NCI-H2171 (cell line): ENCODE results near the gene ASCC1.
"Not testable (repeated sequence)": the region's sequence is repeated elsewhere in the genome, so short reads cannot be mapped to it uniquely, and the experiment has no call there.

Experiments
- DNase-seq: peaks from one replicate; lab custom pipeline; 2025; lab: John Stamatoyannopoulos, UW

The ASCC1 gene

GRCh38 chr10:72219235-72219814 lies 3.2 kb upstream of the ASCC1 start:
- no peak for DNase-seq

DNA sequence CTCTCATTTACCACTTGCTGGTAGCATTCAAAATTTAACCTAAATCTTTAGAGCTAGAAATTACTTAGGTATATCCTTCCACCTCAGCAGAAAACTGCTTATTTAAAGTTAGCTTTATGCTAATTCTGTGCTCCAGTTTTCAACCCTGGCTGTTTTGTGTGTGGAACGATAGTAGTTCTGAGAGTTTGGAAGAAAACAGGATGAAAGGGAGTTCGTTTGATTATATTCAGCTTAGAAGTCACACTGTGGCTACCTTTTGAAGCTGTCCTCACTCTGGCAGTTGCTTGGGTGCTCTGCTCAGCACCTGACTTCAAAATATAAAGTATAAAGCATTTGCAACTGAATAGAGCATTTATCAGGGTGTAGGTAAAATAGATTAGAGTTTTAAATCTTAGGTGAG lies 2.6 kb upstream of the ASCC1 start:
- DNase-seq = no peak

GRCh38 chr10:72218325-72218724 lies 2.2 kb upstream of the ASCC1 start:
- no peak for DNase-seq

DNA sequence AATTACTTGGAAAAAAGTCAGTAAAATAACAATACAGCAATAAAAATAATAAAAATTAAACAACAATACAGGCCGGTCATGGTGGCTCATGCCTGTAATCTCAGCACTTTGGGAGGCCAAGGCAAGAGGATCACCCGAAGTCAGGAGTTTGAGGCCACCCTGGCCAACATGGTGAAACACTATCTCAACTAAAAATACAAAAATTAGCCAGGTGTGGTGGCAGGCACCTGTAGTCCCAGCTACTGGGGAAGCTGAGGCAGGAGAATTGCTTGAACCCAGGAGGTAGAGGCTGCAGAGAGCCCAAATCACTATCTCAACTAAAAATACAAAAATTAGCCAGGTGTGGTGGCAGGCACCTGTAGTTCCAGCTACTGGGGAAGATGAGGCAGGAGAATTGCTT lies 4.2 kb downstream of the ASCC1 start:
- DNase-seq = not testable (repeated sequence)

- DNase-seq = not testable (repeated sequence)
Observed at GRCh38 chr10:72211381-72211780, 4.7 kb downstream of the ASCC1 start.

DNA sequence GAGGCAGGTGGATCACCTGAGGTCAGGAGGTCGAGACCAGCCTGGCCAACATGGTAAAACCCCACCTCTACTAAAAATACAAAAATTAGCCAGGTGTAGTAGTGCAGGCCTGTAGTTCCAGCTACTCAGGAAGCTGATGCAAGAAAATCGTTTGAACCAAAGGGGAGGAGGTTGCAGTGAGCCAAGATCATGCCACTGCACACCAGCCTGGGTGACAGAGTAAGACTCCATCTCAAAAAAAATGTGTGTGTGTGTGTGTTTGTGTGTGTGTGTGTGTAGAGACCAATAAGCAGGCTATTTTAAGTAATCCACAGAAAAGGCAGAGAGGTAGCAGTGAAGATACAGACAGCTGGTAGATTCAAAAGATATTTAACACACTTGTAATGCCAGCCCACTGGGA lies 7.5 kb downstream of the ASCC1 start:
- DNase-seq = not testable (repeated sequence)

DNA sequence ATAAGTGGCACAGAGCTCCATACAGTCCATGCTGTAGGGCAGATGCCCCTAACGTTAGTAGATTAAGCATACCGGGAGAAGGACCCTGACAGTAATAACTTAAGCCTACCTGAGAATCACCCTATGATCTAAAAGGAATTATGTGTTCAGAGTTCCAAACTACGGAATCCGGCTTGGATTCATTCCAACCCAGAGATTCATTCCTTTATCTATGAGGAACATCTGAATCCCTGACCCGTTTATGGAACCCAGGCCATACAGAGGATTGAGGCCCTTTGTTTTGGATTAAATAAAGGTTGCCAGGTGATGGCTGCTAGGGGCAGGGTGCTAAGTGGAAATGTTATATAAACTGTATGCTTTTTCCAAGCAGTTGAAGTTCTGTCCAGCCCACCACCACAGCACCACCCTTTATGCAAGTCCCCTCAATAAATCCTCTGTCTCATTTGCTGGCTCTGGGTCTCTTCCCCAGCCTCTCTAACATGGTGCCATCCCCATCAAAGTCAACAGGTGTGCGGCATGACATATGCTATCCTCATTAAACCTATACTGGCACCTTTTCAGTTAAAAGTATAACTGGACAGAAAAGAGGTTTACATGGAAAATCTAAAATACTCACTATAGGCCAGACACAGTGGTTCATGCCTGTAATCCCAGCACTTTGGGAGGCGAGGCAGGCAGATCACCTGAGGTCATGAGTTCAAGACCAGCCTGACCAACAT lies 9.4 kb downstream of the ASCC1 start:
- no peak for DNase-seq

GRCh38 chr10:72204724-72205123 lies 11.4 kb downstream of the ASCC1 start:
- no peak for DNase-seq

DNA sequence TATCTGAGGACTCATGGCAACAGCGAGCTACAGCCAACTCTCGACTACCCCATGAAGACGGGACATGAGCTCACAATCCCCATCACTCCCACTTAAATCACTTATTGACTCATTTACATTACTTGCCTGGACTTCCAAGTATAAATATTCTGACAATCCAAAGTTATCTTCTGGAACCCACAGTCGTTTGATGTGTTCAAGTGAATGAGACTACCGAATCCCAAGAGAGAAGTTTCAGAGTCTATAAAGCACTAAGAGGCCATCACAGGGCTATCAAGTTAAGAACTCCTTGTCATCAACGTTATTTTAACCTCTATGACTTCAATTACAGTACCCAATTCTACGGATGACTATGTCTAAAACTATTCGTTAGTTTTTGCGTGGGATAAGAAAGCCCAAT lies 11.8 kb downstream of the ASCC1 start:
- no peak for DNase-seq

DNA sequence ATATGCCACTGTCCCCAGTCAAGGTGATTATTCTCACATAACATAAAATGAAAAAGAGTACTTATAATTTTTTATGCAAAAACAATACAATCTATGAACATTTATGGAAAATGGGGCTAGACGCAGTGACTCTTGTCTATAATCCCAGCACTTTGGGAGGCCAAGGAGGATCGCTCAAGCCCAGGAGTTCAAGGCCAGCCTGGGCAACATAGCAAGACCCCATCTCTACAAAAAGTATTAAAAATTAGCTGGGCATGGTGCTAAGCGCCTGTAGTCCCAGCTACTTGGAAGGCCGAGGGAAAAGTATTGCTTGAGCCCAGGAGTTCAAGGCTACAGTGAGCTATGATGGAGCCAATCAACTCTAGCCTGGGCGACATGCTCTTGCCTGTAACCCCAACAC lies 14.8 kb downstream of the ASCC1 start:
- DNase-seq = no peak

- DNase-seq = no peak
Observed at GRCh38 chr10:72200883-72201282, 15.2 kb downstream of the ASCC1 start.

- no peak for DNase-seq
Observed at GRCh38 chr10:72194949-72195348, 21.1 kb downstream of the ASCC1 start.

GRCh38 chr10:72186982-72187330 lies 29.1 kb downstream of the ASCC1 start:
- no peak for DNase-seq

DNA sequence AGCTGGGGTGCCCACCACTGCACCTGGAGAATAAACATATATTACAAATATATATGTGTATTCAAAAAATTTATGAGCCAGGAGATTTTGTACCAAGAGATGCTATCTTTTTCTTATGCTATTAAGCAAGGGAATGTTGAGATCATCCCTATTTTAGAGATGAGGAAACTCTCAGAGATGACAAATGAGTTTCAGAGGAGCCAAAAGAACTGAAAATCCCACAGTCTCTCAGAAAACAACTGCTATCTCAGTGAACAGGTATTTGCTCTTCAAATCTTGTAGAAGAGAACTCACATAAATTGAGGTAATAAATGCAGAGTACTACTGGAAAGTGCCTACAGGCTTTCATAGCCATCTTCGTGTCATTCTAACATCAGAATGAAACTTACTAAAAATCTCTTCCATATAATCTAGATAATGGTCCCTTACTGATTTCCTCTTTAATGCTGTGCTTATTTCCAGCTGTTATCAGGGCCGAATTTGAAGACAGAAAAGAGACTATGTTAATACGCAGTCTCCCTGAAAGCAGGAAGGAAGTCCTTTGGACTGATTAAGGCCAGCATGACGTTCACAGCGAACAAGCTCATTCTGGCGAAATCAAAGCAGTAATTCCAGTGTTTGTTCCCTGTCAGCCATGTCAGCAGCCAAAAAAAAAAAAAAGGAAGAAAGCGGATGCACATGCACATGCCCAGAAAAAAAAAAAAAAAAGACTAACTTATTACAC lies 29.7 kb downstream of the ASCC1 start:
- DNase-seq = no peak

DNA sequence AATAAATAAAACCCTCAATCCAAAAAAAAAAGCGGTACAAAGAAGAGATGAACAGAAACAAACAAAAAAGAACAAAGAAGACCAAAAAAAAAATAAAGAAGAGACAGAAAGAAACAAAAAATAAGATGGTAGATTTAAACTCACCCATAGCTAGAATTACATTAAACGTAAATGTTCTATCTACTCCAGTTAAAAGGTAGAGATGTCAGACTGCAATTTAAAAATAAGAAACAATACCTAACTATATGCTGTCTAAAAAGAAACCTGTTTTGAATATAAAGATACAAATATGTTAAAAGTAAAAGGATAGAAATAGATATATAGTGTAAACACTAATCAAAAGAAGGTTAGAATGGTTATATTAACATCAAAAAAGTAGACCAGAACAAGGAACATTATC lies 31.9 kb downstream of the ASCC1 start:
- no peak for DNase-seq

GRCh38 chr10:72177454-72177853 lies 38.6 kb downstream of the ASCC1 start:
- DNase-seq = no peak

GRCh38 chr10:72176701-72177100 lies 39.4 kb downstream of the ASCC1 start:
- DNase-seq = no peak

- no peak for DNase-seq
Observed at GRCh38 chr10:72175149-72175548, 40.9 kb downstream of the ASCC1 start.

DNA sequence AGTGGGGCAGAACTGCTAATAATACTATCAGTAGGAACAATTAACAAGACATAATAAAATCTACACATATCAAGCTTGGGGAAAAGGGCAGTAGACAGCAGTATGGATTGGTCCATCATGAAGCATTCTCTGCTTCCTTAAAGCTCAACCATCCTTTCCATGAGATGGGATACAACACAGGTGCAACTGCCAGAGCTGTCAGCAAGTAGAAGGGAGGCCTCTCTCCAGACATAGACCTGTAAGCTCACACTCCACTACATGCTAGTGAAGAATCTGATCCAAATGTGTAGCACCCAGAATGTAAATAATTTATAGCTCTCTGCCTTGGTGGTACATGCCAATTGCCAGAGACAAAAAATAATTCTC lies 41.8 kb downstream of the ASCC1 start:
- DNase-seq = no peak

DNA sequence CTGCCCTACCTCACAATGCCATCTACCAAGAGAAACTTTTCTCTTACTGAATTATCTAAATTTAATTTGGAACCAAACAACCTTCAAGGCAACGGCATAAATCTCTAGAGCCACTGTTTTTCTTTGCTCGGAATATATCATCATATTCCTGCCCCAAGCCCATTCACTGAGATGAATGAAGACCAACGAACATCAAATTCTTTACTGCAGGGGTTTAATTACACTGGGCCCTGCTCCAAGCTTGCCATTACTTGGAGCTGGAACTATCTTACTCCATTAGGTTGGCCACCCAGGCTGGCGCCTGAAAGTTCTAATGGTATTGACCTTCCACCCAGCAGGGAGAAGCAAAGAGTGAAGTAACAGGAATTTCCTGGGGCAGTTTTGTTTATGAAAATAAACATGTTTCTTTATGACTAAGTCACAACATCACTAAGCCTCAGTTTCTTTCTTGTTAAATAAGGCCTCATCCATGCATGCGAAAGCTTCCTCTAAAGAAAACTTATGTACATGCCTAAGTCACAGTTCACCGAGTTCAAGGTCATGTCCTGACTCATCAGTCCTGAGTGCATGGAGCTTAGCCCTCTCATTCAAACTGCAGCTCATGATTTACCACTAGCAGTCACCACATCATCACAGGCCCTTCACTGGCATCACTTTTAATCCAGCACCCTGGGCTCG lies 42.3 kb downstream of the ASCC1 start:
- DNase-seq = no peak

DNA sequence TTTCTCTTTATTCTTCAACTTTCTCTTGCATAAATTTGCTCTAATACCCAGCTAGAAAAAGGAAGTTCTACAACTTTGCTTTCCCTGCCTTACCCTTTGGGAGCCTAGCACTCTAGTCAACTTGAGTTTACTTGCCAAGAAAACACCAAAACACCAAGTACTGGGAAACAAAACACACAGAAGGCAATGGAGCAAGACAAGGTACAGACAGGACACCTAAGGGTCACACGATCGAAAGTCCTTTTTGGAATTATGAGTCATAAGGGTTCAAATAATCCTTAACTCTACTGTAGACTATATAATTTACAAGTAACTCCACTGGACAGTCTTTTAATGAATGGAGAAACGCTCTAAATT lies 42.8 kb downstream of the ASCC1 start:
- no peak for DNase-seq

DNA sequence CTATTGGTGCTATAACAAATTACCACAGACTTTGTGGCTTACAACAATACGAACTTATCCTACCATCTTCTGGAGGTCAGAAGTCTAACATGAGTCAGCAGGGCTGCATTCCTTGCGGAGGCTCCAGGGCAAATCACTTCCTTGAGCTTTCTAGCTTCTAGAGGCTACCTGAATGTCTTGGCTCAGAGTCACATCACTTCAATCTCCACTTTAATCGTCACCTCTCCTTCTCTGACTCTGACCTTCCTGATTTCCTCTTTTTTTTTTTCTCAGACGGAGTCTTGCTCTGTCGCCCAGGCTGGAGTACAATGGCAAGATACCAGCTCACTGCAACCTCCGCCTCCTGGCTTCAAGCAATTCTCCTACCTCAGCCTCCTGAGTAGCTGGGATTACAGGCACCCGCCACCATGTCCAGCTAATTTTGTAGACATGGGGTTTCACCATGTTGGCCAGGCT lies 44.9 kb downstream of the ASCC1 start:
- DNase-seq = no peak

DNA sequence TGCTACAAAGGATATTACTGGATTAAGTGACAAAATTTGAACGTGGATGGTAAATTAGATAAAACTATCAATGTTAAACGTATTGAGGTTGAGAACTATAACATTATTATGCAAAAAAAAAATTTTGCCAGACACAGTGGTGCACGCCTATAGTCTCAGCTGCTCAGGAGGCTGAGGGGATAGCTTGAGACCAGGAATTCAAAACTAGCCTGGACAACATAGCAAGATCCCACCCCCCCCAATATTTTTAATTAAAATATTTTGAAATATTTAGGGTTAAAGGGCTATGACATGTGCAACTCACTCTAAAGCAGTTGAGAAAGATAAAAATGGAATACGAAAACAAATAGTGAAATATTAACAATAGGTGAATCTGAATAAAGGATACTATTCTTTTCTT lies 45.3 kb downstream of the ASCC1 start:
- DNase-seq = no peak
